Measurements from ENCODE around the gene VDAC2. TPM values are rescaled to one million over a fixed set of nuclear protein-coding genes. Genes with fewer than 3 reads are reported as not detected.

Gene VDAC2
- total RNA-seq, 4 donors from 2014 or later = 133 to 163 (median 149) TPM

DNA sequence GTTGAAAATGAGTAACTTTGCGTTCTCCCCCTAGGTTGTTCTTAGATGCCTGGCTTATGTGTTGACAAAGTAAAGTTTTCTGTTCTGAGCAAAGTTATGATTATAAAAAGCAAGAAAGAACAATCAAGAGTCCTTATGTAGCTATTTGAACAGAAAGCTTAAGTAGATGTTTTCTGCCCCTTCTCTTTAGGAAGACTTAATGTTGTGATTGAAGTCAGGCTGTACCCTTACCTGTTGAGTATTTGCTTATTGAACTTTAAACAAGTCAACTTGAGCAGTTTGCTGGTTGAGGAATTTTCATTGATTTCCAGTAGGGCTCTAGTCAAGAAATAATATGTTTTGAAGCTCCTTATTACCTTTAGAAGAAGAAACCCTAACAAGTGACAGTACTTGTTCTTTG lies 33.9 kb upstream of the VDAC2 start:
- TF ChIP-seq, protein P1, sequence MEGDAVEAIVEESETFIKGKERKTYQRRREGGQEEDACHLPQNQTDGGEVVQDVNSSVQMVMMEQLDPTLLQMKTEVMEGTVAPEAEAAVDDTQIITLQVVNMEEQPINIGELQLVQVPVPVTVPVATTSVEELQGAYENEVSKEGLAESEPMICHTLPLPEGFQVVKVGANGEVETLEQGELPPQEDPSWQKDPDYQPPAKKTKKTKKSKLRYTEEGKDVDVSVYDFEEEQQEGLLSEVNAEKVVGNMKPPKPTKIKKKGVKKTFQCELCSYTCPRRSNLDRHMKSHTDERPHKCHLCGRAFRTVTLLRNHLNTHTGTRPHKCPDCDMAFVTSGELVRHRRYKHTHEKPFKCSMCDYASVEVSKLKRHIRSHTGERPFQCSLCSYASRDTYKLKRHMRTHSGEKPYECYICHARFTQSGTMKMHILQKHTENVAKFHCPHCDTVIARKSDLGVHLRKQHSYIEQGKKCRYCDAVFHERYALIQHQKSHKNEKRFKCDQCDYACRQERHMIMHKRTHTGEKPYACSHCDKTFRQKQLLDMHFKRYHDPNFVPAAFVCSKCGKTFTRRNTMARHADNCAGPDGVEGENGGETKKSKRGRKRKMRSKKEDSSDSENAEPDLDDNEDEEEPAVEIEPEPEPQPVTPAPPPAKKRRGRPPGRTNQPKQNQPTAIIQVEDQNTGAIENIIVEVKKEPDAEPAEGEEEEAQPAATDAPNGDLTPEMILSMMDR (IDR thresholded peaks at IDR 0.05; ENCODE audit: low read depth) = no peak

DNA sequence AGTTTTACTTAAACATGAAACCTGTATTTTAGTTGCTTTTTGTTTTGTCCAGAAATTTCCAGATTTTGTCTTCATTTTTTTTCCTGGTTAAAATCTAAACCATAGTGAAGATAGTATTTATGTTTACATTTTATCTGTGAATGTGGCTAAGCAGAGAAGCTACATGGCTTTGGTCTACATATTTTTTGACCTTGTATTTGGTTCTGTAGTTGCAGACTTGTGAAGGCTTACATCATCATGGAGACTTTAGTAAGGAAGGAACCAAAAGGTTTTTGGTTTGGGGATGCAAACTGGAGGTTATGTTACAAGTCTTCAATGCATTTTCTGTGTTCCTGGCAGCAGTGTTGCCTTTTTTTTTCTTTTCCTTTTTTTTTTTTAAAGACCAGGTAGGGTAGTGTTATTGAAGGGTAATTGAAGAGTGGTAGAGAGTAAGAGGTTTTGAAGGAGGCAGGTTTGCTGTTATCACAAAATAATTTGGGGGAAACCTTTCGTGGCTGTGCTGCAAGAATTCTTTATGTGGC lies 30.9 kb upstream of the VDAC2 start:
- TF ChIP-seq, protein P1 (IDR thresholded peaks at IDR 0.05; ENCODE audit: low read depth) = no peak

DNA sequence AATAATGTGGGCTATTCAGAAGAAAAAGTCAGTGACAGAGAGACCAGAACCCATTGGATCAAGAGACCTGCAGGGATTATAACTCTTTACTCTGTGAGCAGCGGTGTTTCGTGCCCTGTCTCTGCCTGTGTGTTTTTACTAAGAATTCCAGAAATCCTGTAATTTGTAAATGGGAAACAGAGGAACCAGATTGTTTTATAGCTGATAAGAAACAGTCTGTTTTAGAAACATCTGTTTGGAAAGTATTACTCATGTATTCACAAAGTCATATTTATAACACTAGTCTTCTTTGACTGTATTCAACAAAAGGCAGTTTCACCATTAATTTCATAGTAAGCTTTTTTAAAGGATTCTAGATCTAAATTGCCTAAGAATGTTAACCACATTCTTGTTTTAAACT lies 30.0 kb upstream of the VDAC2 start:
- TF ChIP-seq, protein P1 (IDR thresholded peaks at IDR 0.05; ENCODE audit: low read depth) = no peak

DNA sequence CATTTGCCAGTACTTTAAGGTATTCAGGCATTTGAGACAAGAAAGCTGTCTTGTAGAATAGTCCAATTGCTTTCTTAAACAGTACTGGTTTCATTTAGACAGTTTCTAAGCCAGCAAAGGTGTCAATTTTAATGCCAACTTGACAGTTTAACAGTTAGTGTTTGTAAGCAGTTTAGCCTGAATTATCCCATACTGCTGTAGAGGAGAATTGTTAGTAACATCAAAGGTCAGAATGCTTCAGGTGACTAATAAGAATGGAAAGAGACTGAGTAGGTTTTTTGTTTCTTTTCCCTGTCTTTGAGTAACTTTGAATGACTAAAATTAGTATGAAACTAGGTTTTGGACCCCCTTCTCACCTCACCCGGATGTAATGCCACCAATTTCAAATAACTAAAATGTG lies 29.5 kb upstream of the VDAC2 start:
- TF ChIP-seq, protein P1 (IDR thresholded peaks at IDR 0.05; ENCODE audit: low read depth) = no peak

DNA sequence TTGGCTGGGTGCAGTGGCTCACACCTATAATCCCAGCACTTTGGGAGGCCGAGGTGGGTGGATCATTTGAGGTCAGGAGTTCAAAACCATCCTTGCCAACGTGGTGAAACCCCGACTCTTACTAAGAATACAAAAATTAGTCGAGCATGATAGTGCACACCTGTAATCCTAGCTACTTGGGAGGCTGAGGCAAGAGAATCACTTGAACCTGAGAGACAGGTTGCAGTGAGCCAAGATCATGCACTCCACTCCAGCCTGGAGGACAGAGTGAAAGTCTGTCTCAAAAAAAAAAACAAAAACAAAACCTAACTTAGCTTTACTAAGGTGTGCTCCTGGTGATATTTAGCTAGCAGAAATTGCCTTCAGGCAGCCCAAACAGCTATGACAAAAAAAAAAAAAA lies 24.3 kb upstream of the VDAC2 start:
- TF ChIP-seq, protein P1 (IDR thresholded peaks at IDR 0.05; ENCODE audit: low read depth) = no peak

DNA sequence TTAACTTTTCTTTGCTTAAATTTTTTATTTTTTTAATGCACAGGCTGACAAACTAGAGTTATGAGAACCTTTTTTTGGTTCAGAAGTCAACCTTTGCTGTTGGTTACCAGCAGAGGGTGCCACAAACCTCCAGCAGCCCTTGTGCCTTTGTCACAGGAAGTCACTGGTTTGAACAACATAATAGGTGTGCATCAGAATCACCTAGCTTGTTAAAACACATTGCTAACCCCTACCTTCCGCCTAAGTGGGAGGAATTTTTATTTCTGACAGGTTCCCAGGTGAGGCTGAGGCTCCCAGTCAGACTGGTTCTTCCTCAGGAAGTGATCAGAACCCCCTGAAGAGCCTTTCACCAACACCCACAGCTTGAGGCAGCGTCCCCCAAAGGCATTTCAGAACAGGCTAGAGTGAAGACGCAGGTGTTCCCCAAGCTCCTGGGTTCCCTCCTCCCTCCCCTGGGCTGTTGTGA lies 22.6 kb upstream of the VDAC2 start:
- TF ChIP-seq, protein P1 (IDR thresholded peaks at IDR 0.05; ENCODE audit: low read depth) = no peak

DNA sequence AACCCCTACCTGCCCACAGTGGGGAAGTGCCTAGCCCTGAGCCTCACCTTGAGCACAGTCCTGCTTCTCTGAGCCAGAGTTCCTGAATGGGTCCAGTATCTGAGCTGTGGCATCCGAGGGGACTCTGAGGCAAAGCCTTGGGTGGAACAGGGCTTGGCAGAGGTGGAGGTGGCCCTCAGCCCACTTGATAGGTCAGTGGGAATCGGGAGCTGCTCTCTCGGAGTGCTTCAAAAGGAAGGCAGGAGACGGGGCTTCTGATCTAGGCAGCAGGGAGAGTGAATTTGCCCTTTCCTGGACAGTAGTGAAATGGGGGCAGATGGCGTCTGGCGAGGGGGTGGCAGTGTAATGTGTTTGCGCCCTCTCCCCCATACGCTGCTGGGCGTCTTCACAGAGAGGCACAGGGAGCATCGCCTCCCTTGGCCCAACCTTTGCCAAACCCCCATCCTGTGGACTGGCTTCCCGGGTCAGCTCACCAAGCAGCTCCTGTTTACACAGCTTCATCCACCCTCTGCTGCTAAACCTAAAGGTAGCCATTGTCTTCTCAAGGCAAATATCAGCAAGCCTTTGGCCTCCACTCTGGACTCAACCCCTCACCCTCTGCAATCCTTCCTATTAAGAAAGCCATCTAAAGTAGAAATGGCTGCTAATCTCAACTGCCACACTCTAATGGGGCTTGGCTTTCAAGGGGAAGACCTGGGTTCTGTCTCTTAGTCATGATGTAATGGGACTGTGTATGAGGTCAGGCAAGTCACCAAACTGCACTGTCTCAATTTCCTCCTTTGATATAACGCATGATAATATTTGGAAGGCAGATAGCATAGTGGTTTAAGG lies 21.1 kb upstream of the VDAC2 start:
- TF ChIP-seq, protein P1 (IDR thresholded peaks at IDR 0.05; ENCODE audit: low read depth) = no peak
